Sigmoid colon (tissue), 7 donors: ENCODE measurements around the gene ZNF787. TPM values are rescaled to one million over a fixed set of nuclear protein-coding genes. Genes with fewer than 3 reads are reported as not detected.
"Not testable (repeated sequence)": the region's sequence is repeated elsewhere in the genome, so short reads cannot be mapped to it uniquely, and the experiment has no call there.

Source experiments
- DNase-seq: peaks from one replicate; pipeline ENCODE4 v3.0.0-alpha.2; 2019
- H3K27ac ChIP-seq, 4 donors: fragments of 200-600 bp; sonication (generic); one replicate each; pipeline ENCODE4 v1.5.1; 2016 to 2019; ENCODE audit warnings: mild to moderate bottlenecking in 1 of 4
- H3K27me3 ChIP-seq, 3 donors: fragments of 200-600 bp; sonication (generic); one replicate each; pipeline ENCODE4 v1.5.1; 2019; ENCODE audit warnings: mild to moderate bottlenecking in 1 of 3
- H3K36me3 ChIP-seq, 4 donors: fragments of 200-600 bp; sonication (generic); one replicate each; pipeline ENCODE4 v1.5.1; 2016 to 2019
- H3K4me1 ChIP-seq, 4 donors: fragments of 200-600 bp; sonication (generic); one replicate each; pipeline ENCODE4 v1.5.1; 2017 to 2019
- H3K4me3 ChIP-seq, 4 donors: fragments of 200-600 bp; sonication (generic); one replicate each; pipeline ENCODE4 v1.5.1; 2017 to 2019; ENCODE audit warnings: mild to moderate bottlenecking in 2 of 4, moderate library complexity in 1 of 4
- H3K9me3 ChIP-seq, 4 donors: fragments of 200-600 bp in 3 of 4; sonication (generic) in 3 of 4; one replicate each; pipeline versions ENCODE4 v1.5.1 to v1.6.1; 2013 to 2019
- EP300 ChIP-seq, 4 donors: sonication (generic); formaldehyde crosslinking; IDR thresholded peaks; one replicate each; pipeline ENCODE4 v1.6.1; 2017; ENCODE audit warnings: antibody characterized with exemption in 4 of 4
- POLR2A ChIP-seq, 2 donors: fragments of 450-650 bp; IDR thresholded peaks; one replicate each; pipeline ENCODE4 v1.6.1; 2016; ENCODE audit warnings: antibody characterized with exemption in 2 of 2, mild to moderate bottlenecking in 2 of 2, moderate library complexity in 2 of 2
- POLR2AphosphoS5 ChIP-seq, 4 donors: sonication (generic); formaldehyde crosslinking; IDR thresholded peaks; one replicate each; pipeline ENCODE4 v1.6.1; 2017; ENCODE audit warnings: antibody characterized with exemption in 4 of 4
- WGBS, 2 donors: extraction: QIAGEN DNeasy Blood & Tissue Kit; methylation state at CpG; one replicate each; pipeline ENCODE4 v1.1.7; 2013; 5-methylcytosine and 5-hydroxymethylcytosine counted together
- intact Hi-C: fragments of 100-400 bp; cut with DNase I; formaldehyde crosslinking; loops from one replicate; pipeline ENCODE4 v1.15.1; 2023
- polyA plus RNA-seq, 3 donors: library from polyadenylated mRNA; stranded (reverse); fragments of 200-250 nt; gene quantifications; one replicate each; pipeline ENCODE4 v1.2.3, GENCODE V29; 2013
- total RNA-seq, 4 donors: library from RNA; depleted of rRNA; stranded (reverse); fragments of >200 nt; gene quantifications; one replicate each; pipeline ENCODE4 v1.1.0, GENCODE V29; 2016
- TF ChIP-seq, protein P1 (sequence below), 4 experiments: fragments of 450-650 bp in 3 of 4; fragments of 200-600 bp in 1 of 4; IDR thresholded peaks; one replicate each; pipeline ENCODE4 v1.5.1; 2016 to 2019; ENCODE audit warnings: antibody characterized with exemption in 4 of 4, mild to moderate bottlenecking in 3 of 4, moderate library complexity in 2 of 4
- donor health status: healthy with polysubstance abuse.
- donor health status: Bipolar disorder and iron deficiency.
- donor health status: healthy.

Gene ZNF787
- total and polyA plus RNA-seq, 7 donors, result 11.0 to 38.3 (median 14.1) TPM

DNA sequence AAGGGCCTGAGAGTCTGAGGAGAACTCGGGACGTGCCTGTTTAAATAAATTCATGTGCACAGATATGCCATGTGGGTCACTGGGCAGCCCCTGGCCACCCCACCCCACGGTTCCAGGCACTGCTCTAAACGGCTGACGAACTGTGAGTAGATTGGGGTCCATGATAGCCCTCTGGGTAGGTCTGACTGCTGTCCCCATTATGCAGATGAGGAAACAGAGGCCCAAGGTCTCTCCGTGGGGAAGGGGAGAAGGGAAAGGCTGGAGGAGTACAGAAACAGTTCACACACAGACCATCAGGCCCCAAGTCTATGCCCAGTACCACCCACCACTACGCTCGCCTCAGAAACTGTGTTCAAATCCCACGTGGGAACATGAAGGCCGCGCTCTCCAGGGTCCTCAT, 14.1 kb downstream of the ZNF787 start:
- H3K36me3 ChIP-seq, result peaks cover 0 to 13% (median 11%) of the 10 kb centered on the region in 4 donors
- 69 to 87% methylated on average over 11 of the region's 11 CpGs for WGBS, 2 donors
- no peaks in the 10 kb centered on the region for H3K27me3 ChIP-seq
- intact Hi-C loops, result no loop called here
- TF ChIP-seq EP300 (IDR thresholded peaks at IDR 0.05), result no peak
- TF ChIP-seq POLR2AphosphoS5 (IDR thresholded peaks at IDR 0.05), result no peak
- TF ChIP-seq POLR2A (IDR thresholded peaks at IDR 0.05), result no peak
- TF ChIP-seq, protein P1, sequence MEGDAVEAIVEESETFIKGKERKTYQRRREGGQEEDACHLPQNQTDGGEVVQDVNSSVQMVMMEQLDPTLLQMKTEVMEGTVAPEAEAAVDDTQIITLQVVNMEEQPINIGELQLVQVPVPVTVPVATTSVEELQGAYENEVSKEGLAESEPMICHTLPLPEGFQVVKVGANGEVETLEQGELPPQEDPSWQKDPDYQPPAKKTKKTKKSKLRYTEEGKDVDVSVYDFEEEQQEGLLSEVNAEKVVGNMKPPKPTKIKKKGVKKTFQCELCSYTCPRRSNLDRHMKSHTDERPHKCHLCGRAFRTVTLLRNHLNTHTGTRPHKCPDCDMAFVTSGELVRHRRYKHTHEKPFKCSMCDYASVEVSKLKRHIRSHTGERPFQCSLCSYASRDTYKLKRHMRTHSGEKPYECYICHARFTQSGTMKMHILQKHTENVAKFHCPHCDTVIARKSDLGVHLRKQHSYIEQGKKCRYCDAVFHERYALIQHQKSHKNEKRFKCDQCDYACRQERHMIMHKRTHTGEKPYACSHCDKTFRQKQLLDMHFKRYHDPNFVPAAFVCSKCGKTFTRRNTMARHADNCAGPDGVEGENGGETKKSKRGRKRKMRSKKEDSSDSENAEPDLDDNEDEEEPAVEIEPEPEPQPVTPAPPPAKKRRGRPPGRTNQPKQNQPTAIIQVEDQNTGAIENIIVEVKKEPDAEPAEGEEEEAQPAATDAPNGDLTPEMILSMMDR (IDR thresholded peaks at IDR 0.05), result no peak
- no peak for DNase-seq
- peak overlapping the region; percentile 80 to 89 (median 82) for H3K27ac ChIP-seq
- peaks cover 0 to 74% (median 74%) of the 10 kb centered on the region in 4 donors for H3K4me1 ChIP-seq
- no peaks in the 10 kb centered on the region for H3K9me3 ChIP-seq
- H3K4me3 ChIP-seq, result no peak overlapping the region

DNA sequence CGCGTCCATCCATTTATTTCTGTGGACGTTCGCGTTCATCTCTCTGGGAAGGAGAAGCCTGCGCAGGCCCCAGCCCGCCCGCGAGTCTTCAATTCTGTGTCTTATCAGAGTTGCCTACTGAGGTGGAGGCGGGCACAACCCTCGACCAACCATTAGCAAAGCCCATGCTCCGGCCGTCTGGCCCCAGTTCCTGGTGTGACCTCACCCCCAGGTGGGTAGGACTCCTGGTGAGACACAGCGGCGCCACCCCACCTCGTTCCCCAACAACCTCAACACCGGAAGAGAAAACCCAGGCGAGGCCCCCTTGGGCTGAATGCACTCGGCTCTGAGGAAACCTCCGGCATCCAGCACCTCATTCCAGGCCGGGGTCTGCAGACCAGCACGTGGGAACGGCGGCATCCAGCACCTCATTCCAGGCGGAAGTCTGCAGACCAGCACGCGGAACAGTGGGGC, 14.7 kb downstream of the ZNF787 start:
- Histone ChIP-seq H3K27me3 (no peaks in the 10 kb centered on the region), H3K4me1 (peaks cover 0 to 69% (median 68%) of the 10 kb centered on the region in 4 donors), H3K4me3 (no peak overlapping the region), H3K9me3 (no peaks in the 10 kb centered on the region), H3K36me3 (peaks cover 0 to 19% (median 16%) of the 10 kb centered on the region in 4 donors), H3K27ac (peak overlapping the region; percentile 80 to 89 (median 82))
- intact Hi-C loops, result no loop called here
- DNase-seq, result no peak
- WGBS, 2 donors, result 48 to 84% methylated on average over 27 of the region's 27 CpGs
- TF ChIP-seq POLR2AphosphoS5 (IDR thresholded peaks at IDR 0.05), result no peak
- TF ChIP-seq EP300 (IDR thresholded peaks at IDR 0.05), result no peak
- TF ChIP-seq, protein P1 (IDR thresholded peaks at IDR 0.05), result no peak
- TF ChIP-seq POLR2A (IDR thresholded peaks at IDR 0.05), result no peak

DNA sequence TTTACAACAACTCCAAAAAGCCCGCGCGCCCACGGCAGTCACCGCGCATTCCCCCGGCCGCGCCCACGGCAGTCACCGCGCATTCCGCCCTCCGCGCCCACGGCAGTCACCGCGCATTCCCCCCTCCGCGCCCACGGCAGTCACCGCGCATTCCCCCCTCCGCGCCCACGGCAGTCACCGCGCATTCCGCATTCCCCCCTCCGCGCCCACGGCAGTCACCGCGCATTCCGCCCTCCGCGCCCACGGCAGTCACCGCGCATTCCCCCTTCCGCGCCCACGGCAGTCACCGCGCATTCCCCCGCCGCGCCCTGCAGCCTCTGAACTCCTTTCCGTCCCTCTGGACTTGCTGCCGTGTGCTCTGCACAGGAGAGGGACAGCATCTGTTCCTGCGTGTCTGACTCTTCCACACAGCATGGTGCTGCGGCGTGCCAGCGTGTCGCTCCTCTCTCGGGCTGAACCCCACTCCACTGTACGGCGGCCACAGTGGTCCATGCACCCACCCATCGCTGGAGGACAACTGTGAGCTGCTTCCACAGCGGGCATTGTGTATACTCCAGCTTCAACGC, 15.2 kb downstream of the ZNF787 start:
- Histone ChIP-seq H3K36me3 (peaks cover 0 to 24% (median 18%) of the 10 kb centered on the region in 4 donors), H3K4me1 (peaks cover 0 to 64% (median 63%) of the 10 kb centered on the region in 4 donors), H3K4me3 (peak overlapping the region in 3 of 4 donors; percentile 22 to 36 (median 33)), H3K27ac (peak overlapping the region; percentile 80 to 89 (median 82))
- DNase-seq, H3K27me3 ChIP-seq, H3K9me3 ChIP-seq: not testable (repeated sequence)
- WGBS, 2 donors, result 50 to 91% methylated on average over 61 of the region's 61 CpGs
- intact Hi-C loops, result loop anchor here (1.0 to 2.0 kb wide), 3 partner anchors 15 to 66 kb away; partner anchors contain the start of genes ZNF444 and ZNF787

DNA sequence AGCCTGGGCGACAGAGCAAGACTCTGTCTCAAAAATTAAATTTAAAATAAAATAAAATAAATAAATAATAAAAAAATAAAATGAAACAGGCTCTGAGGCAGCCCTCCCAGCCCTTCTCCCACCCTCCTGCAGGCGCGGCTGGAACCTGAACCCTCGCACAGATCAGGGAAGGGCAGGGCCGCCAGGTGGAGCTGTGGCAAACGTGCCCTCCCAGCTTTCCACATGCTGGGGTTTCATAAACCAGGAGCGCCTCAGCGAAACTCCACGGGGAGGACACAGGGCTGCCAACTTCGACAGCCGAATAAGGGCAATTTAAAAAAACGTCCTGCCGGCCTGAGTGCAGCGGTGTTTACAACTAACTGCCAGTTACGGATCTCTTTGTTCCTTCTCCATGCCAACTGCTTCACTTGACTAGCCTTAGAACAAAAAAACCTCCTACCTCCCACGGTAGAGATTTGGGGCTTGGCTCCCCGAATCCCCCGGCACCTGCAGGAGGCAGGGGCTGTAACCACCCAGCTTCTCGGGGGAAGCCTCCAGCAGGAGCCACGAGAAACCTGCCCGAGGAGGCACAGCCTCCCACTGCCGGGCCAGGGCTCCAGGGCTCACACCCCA, 15.9 kb downstream of the ZNF787 start:
- H3K4me1 ChIP-seq, result peaks cover 0 to 56% (median 56%) of the 10 kb centered on the region in 4 donors
- H3K36me3 ChIP-seq, result peaks cover 0 to 27% (median 18%) of the 10 kb centered on the region in 4 donors
- peak overlapping the region in 3 of 4 donors; percentile 22 to 36 (median 33) for H3K4me3 ChIP-seq
- intact Hi-C loops, result loop anchor here (1.0 to 2.0 kb wide), 3 partner anchors 16 to 67 kb away; partner anchors contain the start of genes ZNF444 and ZNF787
- no peaks in the 10 kb centered on the region for H3K9me3 ChIP-seq
- H3K27ac ChIP-seq, result peak overlapping the region; percentile 80 to 89 (median 82)
- 7 to 15% methylated on average over 22 of the region's 22 CpGs for WGBS, 2 donors
- TF ChIP-seq, protein P1 (IDR thresholded peaks at IDR 0.05), result peak; percentile 71 to 78 (median 78)
- peak in 3 of 4 donors; percentile 57 to 67 (median 66) for TF ChIP-seq POLR2AphosphoS5 (IDR thresholded peaks at IDR 0.05)
- no peak for TF ChIP-seq POLR2A (IDR thresholded peaks at IDR 0.05)
- TF ChIP-seq EP300 (IDR thresholded peaks at IDR 0.05), result peak in 2 of 4 donors; percentile 10 to 71
- H3K27me3 ChIP-seq, result no peaks in the 10 kb centered on the region
- DNase-seq, result peak; percentile 95

DNA sequence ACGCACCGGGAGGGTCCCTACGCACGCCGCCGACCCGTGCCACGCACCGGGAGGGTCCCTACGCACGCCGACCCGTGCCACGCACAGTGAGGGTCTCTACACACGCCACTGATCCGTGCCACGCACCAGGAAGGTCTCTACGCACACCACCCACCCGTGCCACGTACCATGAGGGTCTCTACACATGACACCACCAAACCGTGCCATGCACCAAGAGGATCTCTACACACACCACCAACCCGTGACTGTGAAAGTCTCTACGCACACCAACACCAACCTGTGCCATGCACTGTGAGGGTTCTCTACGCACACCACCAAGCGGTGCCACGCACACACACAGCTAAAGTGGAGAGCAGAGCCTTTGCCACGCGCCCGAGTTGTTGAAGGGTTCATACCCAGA, 16.7 kb downstream of the ZNF787 start:
- DNase-seq, result no peak
- H3K4me1 ChIP-seq, result peaks cover 0 to 50% (median 48%) of the 10 kb centered on the region in 4 donors
- no peak for TF ChIP-seq EP300 (IDR thresholded peaks at IDR 0.05)
- no peak for TF ChIP-seq POLR2A (IDR thresholded peaks at IDR 0.05)
- TF ChIP-seq, protein P1 (IDR thresholded peaks at IDR 0.05), result no peak
- TF ChIP-seq POLR2AphosphoS5 (IDR thresholded peaks at IDR 0.05), result no peak
- intact Hi-C loops, result loop anchor here (2.0 kb wide), 2 partner anchors 16 to 36 kb away; partner anchors contain the start of genes ZNF444 and ZNF787
- H3K4me3 ChIP-seq, result no peak overlapping the region
- no peaks in the 10 kb centered on the region for H3K27me3 ChIP-seq
- H3K9me3 ChIP-seq, result no peaks in the 10 kb centered on the region
- H3K27ac ChIP-seq, result peak overlapping the region; percentile 80 to 89 (median 82)
- WGBS, 2 donors, result 86 to 97% methylated on average over 29 of the region's 29 CpGs
- H3K36me3 ChIP-seq, result peaks cover 0 to 32% (median 19%) of the 10 kb centered on the region in 4 donors
